GM19452 (cell line): Measurements from ENCODE around the gene KCTD2.

Experiments
- ATAC-seq: cut with Tn5 transposase; IDR thresholded peaks from one replicate; pipeline ENCODE4 v1.9.1; 2021; ENCODE audit not compliant: unreplicated experiment

Gene KCTD2

GRCh38 chr17:75094871-75095399, 47.9 kb downstream of the KCTD2 start:
- no peak for ATAC-seq

GRCh38 chr17:75096082-75096625, 49.1 kb downstream of the KCTD2 start:
- ATAC-seq: no peak

GRCh38 chr17:75097865-75098264, 50.8 kb downstream of the KCTD2 start:
- ATAC-seq: no peak

- no peak for ATAC-seq
These were observed 51.8 kb downstream of the KCTD2 start for GRCh38 chr17:75098861-75099260.

GRCh38 chr17:75099881-75100595, 53.0 kb downstream of the KCTD2 start:
- ATAC-seq: no peak

- no peak for ATAC-seq
These were observed 55.4 kb downstream of the KCTD2 start for GRCh38 chr17:75102385-75102821.

GRCh38 chr17:75103601-75104554, 56.9 kb downstream of the KCTD2 start:
- ATAC-seq: no peak

- ATAC-seq: no peak
These were observed 58.4 kb downstream of the KCTD2 start for GRCh38 chr17:75105126-75106080.

GRCh38 chr17:75108193-75108592, 61.2 kb downstream of the KCTD2 start:
- ATAC-seq: no peak

GRCh38 chr17:75109046-75109406, 62.0 kb downstream of the KCTD2 start:
- ATAC-seq: no peak

- peak; percentile 59 for ATAC-seq
These were observed 62.6 kb downstream of the KCTD2 start, which contains the start of gene ARMC7 for GRCh38 chr17:75109407-75110233. Gene ARMC7, plus strand, starts transcription at chr17:75109969. Its CDS starts 320 bp downstream, at chr17:75110289.

- ATAC-seq: no peak
These were observed 63.4 kb downstream of the KCTD2 start for GRCh38 chr17:75110234-75110937.

- ATAC-seq: no peak
These were observed 64.8 kb downstream of the KCTD2 start for GRCh38 chr17:75111777-75112335.

GRCh38 chr17:75113798-75114551, 67.0 kb downstream of the KCTD2 start:
- no peak for ATAC-seq

GRCh38 chr17:75114552-75115314, 67.7 kb downstream of the KCTD2 start:
- ATAC-seq: no peak
